ENCODE results near the gene EEF2K.

EEF2K gene

DNA sequence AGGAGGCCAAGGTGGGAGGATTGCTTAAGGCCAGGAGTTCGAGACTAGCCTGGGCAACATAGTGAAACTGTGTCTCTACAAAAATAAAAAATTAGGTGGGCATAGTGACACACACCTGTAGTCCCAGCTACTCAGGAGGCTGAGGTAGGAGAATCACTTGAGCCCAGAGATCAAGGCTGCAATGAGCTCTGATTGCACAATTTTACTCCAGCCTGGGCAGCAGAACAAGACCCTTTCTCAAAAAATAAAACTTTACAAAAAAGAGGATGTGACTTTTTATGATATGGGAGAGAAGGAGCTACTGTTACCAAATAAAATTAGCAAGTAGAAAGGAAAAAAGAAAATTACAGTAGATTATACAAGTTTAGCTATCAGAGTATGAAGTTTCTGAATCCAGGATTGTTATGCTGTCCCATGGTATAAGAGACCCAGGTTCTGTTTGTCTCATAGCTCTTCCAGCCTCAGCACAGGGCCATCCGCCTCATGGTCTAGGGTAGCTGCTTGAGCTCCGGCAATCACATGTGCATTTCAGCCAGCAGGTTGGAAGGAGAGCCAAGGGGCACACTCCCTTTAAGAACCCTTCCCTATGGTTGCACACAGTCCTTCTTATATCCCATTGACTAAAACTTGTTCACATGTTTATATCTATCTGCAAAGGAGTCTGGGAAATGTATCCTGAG lies 13.5 kb downstream of the EEF2K start:
- Histone ChIP-seq H3K4me3 (ENCODE audit: low read length) (no peak overlapping the region), H3F3A (ENCODE audit: control insufficient read depth, insufficient read depth) (no peaks in the 10 kb centered on the region), H3K79me2 (ENCODE audit: control insufficient read depth, low read length) (peaks cover 9% of the 10 kb centered on the region), H3K36me3 (ENCODE audit: control insufficient read depth, low read length) (no peaks in the 10 kb centered on the region), H3K27me3 (ENCODE audit: control insufficient read depth, low read length) (no peaks in the 10 kb centered on the region), H3K9me2 (replicated peaks; ENCODE audit: control insufficient read depth, low read length) (no peaks in the 10 kb centered on the region), H3K9me3 (ENCODE audit: control insufficient read depth, insufficient read depth, low read length) (no peaks in the 10 kb centered on the region), H3K4me2 (ENCODE audit: low read length) (no peak overlapping the region), H3K4me1 (ENCODE audit: control insufficient read depth, low read length) (peaks cover 13% of the 10 kb centered on the region), H3K27ac (ENCODE audit: low read depth, low read length) (no peak overlapping the region), H4K20me1 (ENCODE audit: control insufficient read depth, insufficient read depth, low read depth, low read length) (no peaks in the 10 kb centered on the region)
- TF ChIP-seq, protein P1, sequence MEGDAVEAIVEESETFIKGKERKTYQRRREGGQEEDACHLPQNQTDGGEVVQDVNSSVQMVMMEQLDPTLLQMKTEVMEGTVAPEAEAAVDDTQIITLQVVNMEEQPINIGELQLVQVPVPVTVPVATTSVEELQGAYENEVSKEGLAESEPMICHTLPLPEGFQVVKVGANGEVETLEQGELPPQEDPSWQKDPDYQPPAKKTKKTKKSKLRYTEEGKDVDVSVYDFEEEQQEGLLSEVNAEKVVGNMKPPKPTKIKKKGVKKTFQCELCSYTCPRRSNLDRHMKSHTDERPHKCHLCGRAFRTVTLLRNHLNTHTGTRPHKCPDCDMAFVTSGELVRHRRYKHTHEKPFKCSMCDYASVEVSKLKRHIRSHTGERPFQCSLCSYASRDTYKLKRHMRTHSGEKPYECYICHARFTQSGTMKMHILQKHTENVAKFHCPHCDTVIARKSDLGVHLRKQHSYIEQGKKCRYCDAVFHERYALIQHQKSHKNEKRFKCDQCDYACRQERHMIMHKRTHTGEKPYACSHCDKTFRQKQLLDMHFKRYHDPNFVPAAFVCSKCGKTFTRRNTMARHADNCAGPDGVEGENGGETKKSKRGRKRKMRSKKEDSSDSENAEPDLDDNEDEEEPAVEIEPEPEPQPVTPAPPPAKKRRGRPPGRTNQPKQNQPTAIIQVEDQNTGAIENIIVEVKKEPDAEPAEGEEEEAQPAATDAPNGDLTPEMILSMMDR (IDR thresholded peaks at IDR 0.05; ENCODE audit: low read depth, low read length, poor library complexity, severe bottlenecking): no peak
- no peak for TF ChIP-seq EZH2phosphoT487 (IDR thresholded peaks at IDR 0.05; ENCODE audit: borderline replicate concordance, low read length)

DNA sequence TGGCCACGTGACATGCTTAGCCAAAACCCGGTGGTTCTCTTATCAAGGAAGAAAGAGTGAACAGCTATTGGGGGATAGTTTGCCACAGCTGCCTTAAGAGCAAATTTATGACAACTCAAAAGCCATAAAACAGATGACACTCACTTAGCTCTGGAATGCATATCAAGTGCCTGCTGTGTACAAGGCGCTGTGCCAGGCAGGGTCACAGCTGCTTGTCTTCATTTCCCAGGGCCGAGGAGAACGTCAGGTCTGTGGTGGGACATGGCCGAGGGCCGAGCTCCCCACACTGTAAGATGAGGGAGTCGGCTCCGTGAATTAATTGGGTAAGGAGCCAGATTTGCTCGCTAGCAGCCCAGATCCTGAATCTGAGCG lies 14.0 kb downstream of the EEF2K start:
- Histone ChIP-seq H3K4me3 (ENCODE audit: low read length) (no peak overlapping the region), H3K79me2 (ENCODE audit: control insufficient read depth, low read length) (peaks cover 9% of the 10 kb centered on the region), H3K4me2 (ENCODE audit: low read length) (no peak overlapping the region), H3K9me3 (ENCODE audit: control insufficient read depth, insufficient read depth, low read length) (no peaks in the 10 kb centered on the region), H3K36me3 (ENCODE audit: control insufficient read depth, low read length) (no peaks in the 10 kb centered on the region), H3K4me1 (ENCODE audit: control insufficient read depth, low read length) (peaks cover 13% of the 10 kb centered on the region), H3F3A (ENCODE audit: control insufficient read depth, insufficient read depth) (no peaks in the 10 kb centered on the region), H3K27me3 (ENCODE audit: control insufficient read depth, low read length) (no peaks in the 10 kb centered on the region), H3K27ac (ENCODE audit: low read depth, low read length) (no peak overlapping the region), H3K9me2 (replicated peaks; ENCODE audit: control insufficient read depth, low read length) (no peaks in the 10 kb centered on the region), H4K20me1 (ENCODE audit: control insufficient read depth, insufficient read depth, low read depth, low read length) (no peaks in the 10 kb centered on the region)
- no peak for TF ChIP-seq EZH2phosphoT487 (IDR thresholded peaks at IDR 0.05; ENCODE audit: borderline replicate concordance, low read length)

DNA sequence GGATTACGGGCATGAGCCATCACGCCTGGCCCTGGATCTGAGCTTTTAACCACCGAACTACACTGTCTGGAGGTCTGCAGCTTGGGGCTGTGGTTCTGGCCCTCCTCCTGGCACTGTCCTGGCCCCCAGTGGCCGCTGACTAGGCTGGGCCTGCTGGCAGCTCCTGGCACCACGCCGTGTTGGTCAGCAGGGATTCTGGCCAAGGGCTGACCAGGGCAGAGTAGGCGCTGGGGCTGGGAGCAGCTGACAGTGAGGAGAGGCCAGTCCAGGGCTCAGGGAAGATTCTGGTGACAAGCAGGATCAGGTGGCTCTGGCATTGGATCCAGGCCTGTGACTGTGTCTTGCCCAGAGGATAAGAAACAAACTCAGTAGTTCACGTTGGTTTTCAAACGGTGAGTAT lies 14.6 kb downstream of the EEF2K start:
- peaks cover 13% of the 10 kb centered on the region for H3K4me1 ChIP-seq (ENCODE audit: control insufficient read depth, low read length)
- no peak overlapping the region for H3K4me3 ChIP-seq (ENCODE audit: low read length)
- H3K9me3 ChIP-seq (ENCODE audit: control insufficient read depth, insufficient read depth, low read length): no peaks in the 10 kb centered on the region
- H3K79me2 ChIP-seq (ENCODE audit: control insufficient read depth, low read length): peaks cover 9% of the 10 kb centered on the region
- H3F3A ChIP-seq (ENCODE audit: control insufficient read depth, insufficient read depth): no peaks in the 10 kb centered on the region
- no peaks in the 10 kb centered on the region for H4K20me1 ChIP-seq (ENCODE audit: control insufficient read depth, insufficient read depth, low read depth, low read length)
- TF ChIP-seq EZH2phosphoT487 (IDR thresholded peaks at IDR 0.05; ENCODE audit: borderline replicate concordance, low read length): no peak
- TF ChIP-seq, protein P1 (IDR thresholded peaks at IDR 0.05; ENCODE audit: low read depth, low read length, poor library complexity, severe bottlenecking): no peak
- H3K27me3 ChIP-seq (ENCODE audit: control insufficient read depth, low read length): no peaks in the 10 kb centered on the region
- no peak overlapping the region for H3K4me2 ChIP-seq (ENCODE audit: low read length)
- H3K9me2 ChIP-seq (replicated peaks; ENCODE audit: control insufficient read depth, low read length): no peaks in the 10 kb centered on the region
- no peaks in the 10 kb centered on the region for H3K36me3 ChIP-seq (ENCODE audit: control insufficient read depth, low read length)
- no peak overlapping the region for H3K27ac ChIP-seq (ENCODE audit: low read depth, low read length)

DNA sequence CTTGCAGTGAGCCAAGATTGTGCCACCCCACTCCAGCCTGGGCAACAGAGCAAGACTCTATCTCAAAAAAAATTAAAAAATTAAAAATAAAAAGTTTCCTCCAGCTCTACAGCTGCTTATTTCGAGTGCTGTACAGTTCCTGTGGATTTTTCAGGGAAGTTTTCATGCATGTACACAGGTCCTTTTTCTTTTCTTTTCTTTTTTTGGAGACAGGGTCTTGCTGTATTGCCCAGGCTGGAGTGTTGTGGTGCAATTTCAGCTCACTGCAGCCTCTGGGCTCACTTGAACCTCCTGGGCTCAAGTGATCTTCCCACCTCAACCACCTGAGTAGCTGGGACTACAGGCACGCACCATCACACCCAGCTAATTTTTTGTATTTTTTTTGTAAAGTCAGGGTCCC lies 15.9 kb downstream of the EEF2K start:
- H3K4me1 ChIP-seq (ENCODE audit: control insufficient read depth, low read length): peaks cover 13% of the 10 kb centered on the region
- H3K79me2 ChIP-seq (ENCODE audit: control insufficient read depth, low read length): peaks cover 9% of the 10 kb centered on the region
- H3F3A ChIP-seq (ENCODE audit: control insufficient read depth, insufficient read depth): no peaks in the 10 kb centered on the region
- no peak overlapping the region for H3K4me3 ChIP-seq (ENCODE audit: low read length)
- no peaks in the 10 kb centered on the region for H3K9me2 ChIP-seq (replicated peaks; ENCODE audit: control insufficient read depth, low read length)
- no peaks in the 10 kb centered on the region for H3K9me3 ChIP-seq (ENCODE audit: control insufficient read depth, insufficient read depth, low read length)
- no peaks in the 10 kb centered on the region for H3K36me3 ChIP-seq (ENCODE audit: control insufficient read depth, low read length)
- no peaks in the 10 kb centered on the region for H3K27me3 ChIP-seq (ENCODE audit: control insufficient read depth, low read length)
- no peak for TF ChIP-seq EZH2phosphoT487 (IDR thresholded peaks at IDR 0.05; ENCODE audit: borderline replicate concordance, low read length)
- TF ChIP-seq, protein P1 (IDR thresholded peaks at IDR 0.05; ENCODE audit: low read depth, low read length, poor library complexity, severe bottlenecking): no peak
- H3K27ac ChIP-seq (ENCODE audit: low read depth, low read length): no peak overlapping the region
- no peaks in the 10 kb centered on the region for H4K20me1 ChIP-seq (ENCODE audit: control insufficient read depth, insufficient read depth, low read depth, low read length)
- no peak overlapping the region for H3K4me2 ChIP-seq (ENCODE audit: low read length)

Measured in DOHH2 (cell line).